Smooth muscle cell of the brain vasculature (primary cell): ENCODE data around the gene MYADML2.

ENCODE experiments used
- DNase-seq: peaks from one replicate; pipeline ENCODE4 v3.0.0-alpha.2; 2012; ENCODE audit warnings: low read depth, low spot score

MYADML2 gene

GRCh38 chr17:81978524-81979298 is 31.7 kb upstream of the MYADML2 start:
- no peak for DNase-seq

DNA sequence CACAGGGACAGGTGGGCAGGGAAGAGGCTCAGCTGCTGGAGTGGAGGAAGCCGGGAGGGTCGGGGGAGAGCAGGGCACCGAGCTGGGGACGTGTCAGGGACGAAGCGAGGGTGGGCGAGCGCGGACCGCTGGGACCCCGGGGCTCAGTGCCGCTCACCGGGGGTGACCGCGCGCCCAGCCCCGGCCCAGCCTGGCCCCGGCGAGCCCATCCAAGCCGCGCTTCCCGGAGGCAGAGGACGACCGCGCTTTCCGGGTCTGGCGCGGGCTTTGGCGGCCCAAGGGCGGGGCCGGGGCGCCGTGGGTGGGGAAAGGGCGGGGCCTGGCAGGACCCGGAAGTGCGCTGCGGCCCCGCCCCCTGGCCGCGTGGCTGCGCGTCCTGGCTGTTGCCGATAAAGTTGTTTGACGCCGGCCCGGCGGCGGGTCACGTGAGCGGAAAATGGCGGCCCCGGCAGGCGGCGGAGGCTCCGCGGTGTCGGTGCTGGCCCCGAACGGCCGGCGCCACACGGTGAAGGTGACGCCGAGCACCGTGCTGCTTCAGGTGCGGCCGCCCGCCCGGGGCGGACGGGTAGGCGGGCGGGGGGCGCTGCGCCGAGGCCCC is 30.3 kb upstream of the MYADML2 start, which contains the start of gene ASPSCR1:
Gene ASPSCR1 (plus strand): TSS at position 419 of the 598 bp plus-strand sequence. CDS start 18 bp downstream, at position 437.
- DNase-seq: peak; percentile 80

- no peak for DNase-seq
These were observed 29.5 kb upstream of the MYADML2 start for GRCh38 chr17:81976332-81977210.

DNA sequence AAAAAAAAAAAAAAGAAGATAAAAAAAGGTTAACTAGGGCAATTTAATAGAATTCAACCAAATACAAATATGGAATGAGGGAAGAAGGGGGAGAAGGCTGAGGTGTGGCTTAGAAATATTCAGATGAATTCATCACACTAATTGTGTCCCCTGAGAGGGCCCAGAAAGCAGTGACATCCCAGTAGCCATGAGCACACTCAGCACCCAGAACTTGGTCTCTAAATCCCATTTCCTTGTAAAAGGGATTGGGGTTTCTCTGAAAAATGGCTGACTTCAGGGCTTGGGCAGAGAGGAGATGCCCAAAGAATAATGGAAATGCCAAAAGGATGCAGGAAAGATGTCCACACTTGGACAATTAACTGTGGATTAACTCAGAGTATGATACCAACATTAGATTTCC is 26.4 kb upstream of the MYADML2 start:
- DNase-seq: no peak

- DNase-seq: no peak
These were observed 22.1 kb upstream of the MYADML2 start for GRCh38 chr17:81968850-81969812.

DNA sequence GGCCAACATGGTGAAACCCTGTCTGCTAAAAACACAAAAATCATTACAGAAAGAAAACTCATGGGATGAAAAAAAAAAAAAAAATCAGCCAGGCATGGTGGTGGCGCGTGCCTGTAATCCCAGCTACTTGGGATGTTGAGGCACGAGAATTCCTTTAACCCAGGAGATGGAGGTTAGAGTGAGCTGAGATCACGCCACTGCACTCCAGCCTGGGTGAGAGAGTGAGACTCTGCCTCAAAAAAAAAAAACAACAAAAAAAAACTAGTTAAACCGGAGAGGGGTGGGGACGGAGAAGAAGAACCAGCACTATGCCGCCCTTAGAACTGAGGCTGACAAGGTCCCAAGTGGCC is 21.3 kb upstream of the MYADML2 start:
- DNase-seq: no peak

DNA sequence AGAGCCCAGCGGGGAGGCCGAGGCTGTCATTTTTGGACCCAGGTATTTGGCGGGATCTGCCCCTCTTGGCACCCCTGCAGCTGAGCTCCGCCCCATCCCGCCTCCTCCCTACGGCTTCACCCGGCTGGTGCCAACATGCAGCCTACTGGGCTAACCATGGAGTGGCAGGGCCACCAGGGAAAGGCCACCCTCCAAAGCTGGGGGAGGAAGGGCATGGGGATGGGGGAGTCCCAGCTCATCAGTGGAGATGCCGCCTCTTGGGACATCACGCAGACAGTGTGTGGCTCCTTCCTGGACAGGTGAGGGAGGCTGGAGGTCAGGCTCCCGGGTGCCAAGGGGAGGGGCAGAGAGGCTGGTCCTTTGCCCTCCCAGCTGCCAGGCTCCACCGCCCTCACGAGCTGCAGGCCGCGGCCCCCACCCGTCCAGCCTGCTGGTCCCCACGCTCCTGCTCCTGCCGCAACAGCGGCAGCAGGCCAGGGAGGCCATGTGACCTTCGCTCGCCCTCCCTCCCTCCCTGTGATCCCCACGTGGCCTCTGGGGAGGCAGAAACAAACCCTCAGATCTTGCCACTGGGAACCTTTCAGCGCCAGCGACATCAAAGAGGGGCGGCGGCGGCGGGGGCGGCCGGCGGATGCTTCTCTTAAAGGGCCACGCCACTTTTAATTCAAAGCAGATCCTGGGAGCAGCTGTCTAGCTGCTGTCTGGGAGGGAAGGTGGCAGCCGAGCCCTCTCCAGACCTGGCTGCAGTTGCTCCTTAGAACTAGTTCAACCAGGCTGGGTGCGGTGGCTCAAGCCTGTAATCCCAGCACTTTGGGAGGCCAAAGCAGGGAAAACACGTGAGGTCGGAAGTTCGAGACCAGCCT is 20.7 kb upstream of the MYADML2 start:
- peak; percentile 26 for DNase-seq

DNA sequence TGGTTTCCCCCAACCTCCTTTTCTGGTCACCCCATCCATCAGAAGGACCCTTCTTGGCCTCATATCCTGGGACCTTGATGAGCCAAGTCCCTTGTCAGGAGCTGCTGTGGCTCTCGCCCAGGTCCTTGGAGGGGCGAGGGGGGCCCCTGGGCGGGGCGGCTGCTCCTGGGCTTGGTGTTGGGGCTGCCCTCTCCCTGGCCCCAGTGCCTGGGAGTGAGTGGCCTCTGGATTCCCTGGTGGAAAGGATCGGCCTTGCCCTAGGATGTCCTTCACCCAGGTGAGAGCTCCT is 20.2 kb upstream of the MYADML2 start:
- DNase-seq: no peak

GRCh38 chr17:81966343-81967243 is 19.6 kb upstream of the MYADML2 start:
- no peak for DNase-seq

DNA sequence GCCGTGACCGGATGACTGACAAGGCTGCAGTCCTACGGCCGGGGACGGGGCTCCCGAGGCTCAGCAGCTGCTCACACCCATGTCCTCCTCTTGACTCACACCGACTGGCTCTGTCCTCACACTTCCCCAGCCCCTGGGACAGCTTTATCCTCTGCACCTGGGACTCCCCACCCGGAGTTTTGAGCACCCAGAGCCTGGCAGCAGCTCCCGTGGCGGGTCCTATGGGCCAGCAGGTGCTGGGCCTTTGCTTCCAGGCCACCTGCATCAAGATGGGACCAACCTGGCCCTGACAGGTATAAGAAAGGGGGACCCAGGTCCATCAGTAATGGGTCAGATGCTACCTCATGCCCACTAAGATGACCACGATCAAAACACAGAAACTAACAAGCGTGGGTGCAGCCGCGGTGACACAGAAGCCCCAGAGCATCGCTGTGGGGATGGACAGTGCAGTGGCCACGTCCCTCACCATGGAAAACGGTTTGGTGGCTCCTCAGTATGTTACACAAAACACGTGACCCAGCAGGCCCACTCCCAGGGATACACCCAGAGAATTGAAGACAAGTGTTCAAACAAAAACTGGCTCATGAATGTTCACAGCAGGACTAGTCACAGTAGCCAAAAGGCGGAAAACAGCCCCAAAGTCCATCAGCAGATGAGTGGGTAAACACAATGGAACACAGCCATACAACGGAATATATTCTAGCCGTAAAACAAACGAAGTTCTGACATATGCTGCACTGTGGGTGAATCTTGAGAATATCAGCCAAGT is 17.2 kb upstream of the MYADML2 start:
- DNase-seq: no peak

GRCh38 chr17:81962499-81963441 is 15.7 kb upstream of the MYADML2 start:
- DNase-seq: no peak

DNA sequence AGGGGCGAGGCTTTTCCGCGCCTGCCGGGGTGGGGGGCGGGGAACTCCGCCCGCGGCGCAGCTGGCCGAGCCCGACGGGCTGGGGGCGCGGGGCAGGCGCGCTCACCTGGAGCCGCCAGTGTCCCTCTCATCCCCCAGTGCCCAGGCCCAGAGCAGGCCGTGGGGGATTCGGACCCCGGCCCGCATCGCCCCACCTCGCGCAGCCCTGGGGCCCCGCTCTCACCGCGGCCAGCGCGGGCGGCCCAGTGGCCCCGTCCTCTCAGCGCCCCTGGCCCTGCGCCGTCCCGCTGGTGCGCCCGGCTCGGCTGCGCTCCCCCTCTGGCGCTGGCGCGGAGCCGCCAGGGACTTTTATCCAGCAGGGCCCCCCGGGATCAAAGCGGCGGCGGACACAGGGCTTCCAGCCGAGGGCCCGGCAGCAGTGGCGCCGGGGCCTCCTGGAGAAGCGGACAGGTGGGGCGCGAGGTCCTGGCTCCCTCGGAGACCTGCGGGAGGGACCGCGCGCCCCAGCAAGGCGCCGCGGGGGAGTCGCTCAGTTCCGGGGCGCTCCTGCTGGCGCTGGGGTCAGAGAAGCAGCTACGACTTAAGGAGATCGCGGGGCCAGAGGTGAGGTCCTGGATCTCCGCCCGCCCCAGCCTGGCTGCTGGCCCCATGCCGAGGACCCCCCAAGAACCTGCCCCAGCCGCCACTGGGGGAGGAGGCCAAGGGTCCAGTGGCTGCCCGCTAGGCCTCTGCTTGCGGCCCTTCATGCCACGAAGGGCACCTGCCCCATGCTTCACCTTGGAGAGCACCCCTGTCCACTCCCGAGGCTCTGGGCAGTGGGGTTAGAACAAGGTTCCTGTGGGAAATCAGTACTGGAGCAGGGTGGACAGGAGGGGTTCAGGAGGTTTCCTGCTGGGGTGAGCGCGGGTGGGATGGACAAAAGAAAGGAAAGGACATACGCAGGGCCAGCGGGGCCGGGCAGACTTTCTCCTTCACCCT is 14.8 kb upstream of the MYADML2 start:
- no peak for DNase-seq

- no peak for DNase-seq
These were observed 14.1 kb upstream of the MYADML2 start, which contains the start of gene NOTUM for GRCh38 chr17:81961087-81961511. Gene NOTUM (minus strand): TSS chr17:81961187. CDS start chr17:81960909, 278 bp downstream.

DNA sequence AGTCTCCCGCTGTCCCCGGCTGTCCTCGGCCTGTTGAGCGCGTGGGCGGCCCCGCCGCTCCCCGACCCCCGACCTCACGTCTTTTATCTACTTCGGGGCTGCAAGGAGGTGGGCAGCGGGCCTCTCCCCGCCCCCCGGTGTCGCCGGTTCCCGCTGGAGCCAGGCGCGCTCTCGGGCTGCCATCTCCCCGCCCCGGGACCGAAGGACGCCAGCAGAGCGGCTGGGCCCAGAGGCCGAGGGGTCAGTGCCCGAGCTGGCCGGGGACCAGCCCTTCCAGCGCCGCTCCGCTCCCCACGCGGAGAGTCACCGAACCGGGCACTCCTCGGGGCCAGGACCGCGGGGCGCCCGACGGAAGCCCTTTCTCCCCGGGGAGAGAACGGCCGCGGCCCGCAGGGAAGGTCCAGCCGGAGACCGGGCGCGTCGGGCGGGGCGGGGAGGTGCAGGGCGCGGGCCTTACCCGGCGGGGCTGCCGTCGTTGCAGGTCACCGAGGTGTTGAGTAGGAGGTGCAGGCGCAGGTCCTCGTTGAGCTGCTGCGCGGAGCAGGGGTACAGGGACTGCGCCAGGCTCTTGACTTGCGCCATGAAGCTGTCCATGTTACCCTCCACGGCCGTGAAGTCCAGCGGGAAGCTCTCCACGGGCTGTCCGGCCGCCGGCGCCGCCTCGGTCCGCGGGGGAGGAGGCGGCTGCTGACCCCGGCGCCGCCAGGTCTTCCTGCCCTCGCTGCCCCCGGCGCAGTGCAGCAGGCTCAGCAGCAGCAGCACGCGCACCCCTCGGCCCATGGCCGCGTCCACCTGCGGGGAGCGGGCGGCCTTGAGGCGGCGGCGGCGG is 13.3 kb upstream of the MYADML2 start:
- no peak for DNase-seq
